Astrocyte of the hippocampus (primary cell): ENCODE measurements around the gene OBSCN.
"Not testable (repeated sequence)": the region's sequence is repeated elsewhere in the genome, so short reads cannot be mapped to it uniquely, and the experiment has no call there.

Experiments
- DNase-seq: peaks from one replicate; pipeline ENCODE4 v3.0.0; 2011; ENCODE audit warnings: low read depth, low spot score

Gene OBSCN

DNA sequence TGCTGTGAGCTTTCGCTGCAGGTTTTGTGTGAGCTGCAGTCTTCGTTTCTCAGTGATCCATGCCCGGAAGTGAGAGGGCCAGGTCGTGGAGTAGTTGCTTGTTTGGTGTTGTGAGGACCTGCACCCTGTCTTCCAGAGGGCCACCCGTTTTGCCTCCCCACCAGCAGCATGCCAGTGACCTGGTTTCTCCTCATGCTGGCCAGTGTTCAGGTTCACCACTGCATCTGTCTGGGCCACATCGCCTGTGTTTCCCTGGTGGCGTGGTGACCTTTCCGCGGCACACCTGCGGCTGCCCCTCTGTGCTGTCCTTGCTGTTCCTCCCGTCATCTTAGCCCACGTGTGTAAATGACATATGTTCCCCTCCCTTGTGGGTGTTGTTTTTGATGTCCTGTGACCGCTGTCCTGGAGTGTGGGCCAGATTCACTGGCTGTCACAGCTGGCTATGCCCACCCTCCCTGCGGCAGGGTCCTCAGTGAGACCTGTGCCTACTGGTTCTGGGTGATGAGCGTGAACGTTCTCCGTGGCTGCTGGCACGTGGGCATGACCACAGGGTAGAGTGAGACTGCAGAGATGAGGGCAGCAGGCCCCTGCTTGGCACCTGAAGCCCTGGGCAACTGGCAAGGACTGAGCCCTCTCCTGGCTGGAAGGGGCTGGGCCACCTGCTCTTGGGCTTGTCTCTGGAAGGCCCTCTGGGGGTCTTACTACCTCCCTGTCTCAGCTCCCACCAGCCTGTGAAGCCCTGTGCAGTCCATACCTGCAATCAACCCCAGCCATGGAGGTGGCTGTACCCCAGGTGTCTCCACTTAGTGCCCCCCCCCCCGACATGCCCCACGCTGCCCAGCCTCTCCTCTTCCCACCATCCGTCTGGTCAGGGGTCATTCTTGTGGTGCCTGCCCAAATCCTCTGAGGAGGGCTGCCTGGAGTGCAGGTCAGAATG is 35.0 kb upstream of the OBSCN start:
- no peak for DNase-seq

DNA sequence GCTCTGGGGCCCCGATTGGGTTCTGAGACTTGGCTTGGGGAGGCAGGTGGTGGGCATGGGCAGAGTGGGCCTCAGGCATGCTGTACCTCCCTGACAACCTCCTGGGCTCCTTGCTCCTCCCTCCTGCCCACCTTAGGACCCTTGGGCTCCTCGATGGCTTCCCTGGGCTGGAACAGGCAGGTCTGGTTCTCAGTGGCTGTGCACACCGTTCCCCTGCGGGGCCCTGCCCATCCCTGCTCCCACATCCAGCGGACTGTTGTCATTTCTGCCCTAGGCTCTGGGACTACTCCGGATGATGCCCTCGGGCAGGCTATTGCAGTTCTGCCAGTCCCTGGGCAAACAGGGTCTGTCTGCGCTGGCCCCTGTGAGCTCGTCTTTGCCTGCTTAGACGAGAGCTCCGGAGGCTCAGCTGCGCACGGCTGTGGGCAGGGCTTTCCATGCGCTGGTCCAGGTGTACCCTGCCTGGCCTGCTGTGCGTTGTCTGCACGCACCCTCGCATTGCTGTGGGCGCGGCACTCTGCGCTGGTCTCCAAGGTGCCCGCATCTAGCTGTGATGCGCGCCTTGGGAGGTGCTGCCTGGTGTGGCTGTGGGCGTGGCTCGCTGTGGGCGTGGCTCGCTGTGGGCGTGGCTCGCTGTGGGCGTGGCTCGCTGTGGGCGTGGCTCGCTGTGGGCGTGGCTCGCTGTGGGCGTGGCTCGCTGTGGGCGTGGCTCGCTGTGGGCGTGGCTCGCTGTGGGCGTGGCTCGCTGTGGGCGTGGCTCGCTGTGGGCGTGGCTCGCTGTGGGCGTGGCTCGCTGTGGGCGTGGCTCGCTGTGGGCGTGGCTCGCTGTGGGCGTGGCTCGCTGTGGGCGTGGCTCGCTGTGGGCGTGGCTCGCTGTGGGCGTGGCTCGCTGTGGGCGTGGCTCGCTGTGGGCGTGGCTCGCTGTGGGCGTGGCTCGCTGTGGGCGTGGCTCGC is 34.0 kb upstream of the OBSCN start:
- DNase-seq: not testable (repeated sequence)

DNA sequence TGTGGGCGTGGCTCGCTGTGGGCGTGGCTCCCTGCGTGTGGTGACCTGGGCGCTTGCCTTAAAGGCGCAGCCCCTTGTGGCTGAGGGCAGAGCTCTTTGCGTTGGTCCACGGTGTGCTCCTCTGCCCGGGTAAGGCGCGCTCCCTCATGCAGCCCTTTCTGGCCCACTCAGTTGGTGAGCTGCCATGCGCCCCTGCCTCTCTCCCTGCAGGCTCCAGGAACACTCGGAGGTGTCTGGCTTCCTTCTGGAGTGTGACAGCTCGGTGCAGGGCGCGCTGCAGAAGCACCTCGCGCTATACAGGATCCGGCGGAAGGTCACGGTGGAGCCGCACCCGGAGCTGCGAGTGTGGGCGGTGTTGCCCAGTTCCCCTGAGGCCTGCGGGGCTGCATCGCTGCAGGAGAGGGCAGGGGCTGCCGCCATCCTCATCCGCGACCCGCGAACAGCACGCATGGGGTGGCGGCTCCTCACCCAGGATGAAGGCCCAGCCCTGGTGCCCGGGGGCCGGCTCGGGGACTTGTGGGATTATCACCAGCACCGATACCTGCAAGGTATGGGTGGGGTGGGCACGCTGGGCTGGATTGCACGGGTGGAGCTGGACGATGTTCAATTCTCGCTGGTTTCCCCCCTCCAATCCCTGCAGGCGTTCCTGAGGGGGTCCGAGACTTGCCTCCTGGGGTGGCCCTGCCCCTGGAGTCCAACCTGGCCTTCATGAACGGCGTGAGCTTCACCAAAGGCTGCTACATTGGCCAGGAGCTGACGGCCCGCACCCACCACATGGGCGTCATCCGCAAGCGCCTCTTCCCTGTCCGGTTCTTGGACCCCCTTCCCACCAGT is 33.1 kb upstream of the OBSCN start:
- DNase-seq: no peak

DNA sequence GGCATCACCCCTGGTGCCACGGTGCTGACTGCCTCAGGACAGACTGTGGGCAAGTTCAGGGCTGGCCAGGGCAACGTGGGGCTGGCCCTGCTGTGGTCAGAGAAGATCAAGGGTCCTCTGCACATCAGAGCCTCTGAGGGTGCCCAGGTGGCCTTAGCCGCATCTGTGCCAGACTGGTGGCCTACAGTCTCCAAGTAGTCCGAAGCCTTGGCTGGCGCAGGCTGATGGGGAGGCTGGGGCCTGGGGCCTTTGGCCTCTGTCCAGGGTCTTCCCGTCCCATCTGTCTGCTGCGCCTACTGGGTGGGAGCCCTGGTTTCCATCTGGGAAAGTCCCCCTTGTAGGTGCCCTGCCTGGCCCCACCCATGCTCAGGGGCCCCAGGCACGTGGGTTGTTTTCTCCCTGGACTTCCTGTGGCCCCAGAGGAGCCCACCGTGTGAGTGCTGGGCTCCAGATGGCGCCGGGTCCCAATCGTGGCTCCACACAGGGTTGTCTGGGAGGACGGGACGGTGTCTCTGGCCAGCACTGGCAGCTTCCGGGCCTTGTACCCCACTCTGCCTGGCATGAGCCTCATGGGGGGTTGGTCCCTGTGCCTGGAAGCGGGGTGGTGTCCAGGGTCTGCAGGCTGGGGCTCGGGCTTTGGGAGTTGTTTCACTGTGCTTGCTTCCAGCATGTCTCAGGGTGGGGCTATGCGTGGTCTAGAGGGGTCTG is 32.4 kb upstream of the OBSCN start:
- DNase-seq: no peak

DNA sequence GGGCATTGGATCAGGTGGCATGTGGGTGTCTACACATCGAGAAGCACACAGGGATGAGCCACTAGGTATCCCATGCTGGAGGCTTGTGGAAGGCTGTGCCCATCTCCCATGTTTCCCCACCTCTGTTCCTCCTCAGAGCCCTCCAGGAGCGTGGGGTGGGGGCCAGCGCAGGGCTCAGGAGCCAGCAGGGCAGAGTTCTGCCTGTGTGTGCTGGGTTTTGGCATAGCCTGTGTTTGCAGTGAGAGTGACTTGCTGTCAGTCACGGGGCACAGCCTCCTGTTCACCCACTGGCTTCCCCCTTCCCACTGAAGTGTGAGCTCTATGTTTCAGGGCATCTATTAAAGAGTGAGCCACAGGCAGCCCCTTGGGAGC is 31.8 kb upstream of the OBSCN start:
- no peak for DNase-seq

DNA sequence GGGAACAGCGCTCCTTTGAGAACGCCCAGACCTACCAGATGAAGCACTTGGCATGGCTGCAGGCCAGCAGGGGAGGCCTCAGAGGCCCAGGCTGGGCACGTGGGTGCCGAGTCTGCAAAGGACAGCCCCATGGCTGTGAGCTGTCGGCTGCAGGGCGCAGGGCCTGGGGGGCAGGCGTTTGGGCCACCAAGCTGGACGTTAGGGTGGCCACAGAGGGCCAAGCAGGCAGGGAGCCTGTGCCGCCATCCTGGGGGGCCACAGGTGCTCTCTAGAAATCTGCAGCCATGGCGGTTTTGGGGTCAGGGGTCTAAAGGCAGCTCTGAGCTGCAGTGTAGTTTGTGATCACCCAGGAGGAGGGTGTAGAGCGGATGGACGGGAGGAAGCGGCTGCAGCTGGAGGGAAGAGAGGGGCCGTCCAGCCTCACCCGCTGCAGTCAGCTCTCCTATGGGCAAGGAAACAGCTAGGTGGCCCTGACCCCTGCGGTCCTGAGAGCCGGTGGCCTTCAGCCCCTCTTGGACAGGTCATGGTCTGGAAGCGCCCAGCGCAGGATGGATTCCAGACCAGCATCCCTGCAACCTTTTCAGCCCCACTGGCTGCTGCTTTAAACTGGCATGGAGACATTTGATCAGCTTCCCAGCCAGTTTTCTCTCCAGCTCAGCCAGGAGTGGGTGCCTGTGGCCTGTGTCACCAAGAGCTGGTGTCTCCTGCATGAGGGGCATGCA is 31.2 kb upstream of the OBSCN start:
- DNase-seq: no peak

DNA sequence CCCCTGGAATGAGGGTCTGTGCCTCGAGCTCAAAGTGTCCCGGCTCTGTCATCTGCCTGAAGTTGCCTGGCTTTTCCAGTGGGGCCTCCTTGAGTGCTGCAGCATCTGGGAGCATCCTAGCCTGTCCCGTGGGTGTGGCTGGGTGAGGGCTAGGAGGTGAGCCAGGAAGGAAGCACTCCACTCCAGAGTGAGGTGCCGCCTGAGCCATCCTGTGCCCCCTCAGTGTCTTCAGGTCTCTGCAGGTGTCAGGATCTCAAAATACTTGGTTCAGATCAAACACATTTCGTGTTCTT is 30.7 kb upstream of the OBSCN start:
- no peak for DNase-seq

DNA sequence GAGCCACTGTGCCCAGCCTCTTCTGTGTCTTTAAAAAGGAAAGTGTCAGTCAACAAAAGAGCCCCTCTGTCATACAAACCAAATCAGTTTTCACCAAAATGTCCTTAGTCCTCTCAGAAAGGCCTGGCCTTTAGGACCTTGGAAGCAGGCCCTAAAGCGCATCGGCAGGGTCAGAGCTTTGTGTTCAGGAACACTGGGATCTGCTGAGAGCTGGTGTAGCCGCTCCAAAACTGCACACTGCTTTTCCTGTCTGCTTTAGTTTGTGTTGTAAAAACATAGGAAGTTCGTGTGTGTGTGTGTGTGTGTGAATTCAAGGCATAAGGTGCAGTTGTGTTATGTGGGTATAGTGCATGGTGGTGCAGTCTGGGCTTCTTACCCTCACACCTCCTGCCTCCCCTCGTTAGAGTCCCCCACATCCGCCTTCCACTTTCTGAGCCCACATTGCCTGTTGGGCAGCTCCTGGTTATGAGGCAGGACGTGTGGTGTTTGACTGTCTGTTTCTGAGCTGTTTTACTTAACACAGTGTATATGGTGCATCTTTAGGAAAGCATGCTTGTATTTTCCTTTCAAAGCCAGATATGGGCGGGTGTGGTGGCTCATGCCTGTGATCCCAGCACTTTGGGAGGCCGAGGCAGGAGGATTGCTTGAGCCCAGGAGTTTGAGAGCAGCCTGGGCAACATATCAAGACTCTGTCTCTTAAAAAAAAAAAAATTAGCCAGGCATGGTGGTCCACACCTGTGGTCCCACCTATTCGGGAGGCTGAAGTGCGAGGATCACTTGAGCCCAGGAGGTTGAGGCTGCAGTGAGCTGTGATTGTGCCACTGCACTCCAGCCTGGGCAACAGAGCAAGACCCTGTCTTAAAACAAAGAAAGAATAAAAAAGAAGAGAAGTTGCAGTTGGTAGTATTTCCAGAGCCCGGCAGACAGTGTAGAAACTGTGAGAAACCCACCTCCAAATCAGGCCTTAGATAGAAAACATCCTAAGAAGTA is 29.8 kb upstream of the OBSCN start:
- DNase-seq: no peak

DNA sequence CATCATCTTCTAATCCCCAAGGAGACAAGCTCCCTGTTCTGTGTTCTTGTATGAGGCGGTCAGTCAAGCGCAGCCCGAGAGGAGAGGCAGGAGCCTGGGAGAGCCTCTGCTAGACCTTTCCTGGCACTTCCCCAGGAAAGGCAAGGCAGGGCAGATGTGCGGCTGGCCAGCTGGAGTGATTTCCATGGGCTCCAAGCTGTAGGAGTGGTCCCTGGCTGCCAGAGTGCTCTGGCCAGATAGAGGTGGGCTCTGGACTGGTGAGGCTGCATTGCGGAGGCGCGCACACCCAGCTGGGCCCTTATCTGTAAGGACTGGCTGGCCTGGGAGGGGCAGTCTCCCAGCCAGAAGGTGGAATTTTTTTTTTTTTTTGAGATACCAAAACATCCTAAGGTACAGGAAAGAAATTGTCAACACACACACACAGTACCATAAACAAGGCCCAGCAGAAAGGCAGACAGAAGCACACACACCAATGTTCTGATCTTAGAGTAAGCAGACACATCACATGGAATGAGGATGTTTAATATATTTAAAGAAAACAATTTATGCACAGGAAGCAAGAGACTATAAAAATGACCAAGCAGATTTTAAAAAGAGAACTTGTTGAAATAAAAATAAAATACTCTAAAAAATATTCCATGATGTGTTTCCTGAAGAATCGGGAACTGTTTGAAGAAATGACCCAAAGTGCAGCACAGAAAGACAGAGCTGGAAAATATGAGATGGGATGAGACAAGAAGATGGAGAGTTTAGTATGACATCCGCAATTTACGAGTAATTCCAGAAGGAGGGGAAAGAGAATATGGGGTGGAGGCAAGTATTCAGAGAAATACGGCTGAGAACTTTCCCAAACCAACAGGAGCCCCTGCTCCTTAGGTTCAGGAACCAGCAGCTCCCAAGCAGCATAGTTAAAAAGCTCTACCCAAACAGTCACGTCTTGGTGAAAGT is 28.8 kb upstream of the OBSCN start:
- DNase-seq: no peak

DNA sequence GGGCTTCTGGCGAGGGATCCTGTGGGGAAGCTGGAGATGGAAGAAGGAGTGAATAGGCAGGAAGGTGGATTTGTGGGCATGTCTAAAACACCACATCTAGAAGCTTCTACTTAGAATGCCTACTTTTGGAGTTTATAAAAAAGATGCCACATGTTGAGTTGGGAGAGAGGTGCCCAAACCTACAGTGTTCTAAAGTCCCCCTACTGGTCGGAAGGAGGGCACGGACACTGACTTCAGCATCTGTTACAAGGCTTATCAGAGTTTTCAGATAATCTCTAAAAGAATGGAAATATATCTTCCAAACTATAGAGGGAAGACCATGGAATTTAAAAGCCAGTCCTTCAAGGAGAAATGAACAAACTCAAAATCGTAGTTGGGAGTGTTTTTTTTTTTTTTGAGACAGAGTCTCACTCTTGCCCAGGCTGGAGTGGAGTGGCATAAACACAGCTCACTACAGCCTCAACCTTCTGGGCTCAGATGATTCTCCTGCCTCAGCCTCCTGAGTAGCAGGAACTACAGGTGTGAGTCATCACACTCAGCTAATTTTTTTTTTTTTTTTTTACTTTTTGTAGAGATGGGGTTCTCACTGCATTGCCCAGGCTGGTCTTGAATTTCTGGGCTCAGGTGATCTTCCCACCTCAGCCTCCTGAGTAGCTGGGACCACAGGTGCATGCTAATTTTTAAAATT is 27.4 kb upstream of the OBSCN start:
- DNase-seq: no peak

DNA sequence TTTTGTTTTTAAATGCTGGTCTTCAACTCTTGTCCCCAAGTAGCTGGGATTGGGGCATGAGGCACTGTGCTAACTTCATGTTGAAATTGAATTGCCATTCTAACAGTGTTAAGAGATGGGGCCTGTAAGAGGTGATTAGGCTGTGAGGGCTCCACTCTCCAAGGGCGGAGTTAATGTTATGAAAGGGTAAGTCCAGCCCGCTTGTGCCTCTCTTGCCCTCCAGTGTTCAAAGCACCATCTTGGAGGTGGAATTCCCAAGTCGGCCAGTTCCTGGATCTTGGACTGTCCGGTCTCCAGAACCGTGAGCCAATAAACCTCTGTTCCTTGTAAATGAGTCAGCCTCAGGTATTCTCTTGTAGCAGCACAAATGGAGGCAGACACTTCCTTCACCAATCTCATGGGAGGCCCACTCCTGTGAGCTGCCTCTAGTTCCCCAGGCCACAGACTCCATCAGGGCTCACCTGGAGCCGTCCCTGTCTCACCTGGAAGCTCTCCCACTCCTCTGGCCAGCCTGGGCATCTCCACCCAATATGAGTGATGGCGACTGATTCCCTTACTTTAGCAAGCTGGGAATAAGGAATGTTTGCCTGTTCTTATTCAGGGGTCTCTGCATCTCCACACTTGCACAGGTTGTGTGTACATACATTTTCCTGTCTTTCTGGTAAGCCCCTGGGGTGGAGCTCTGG is 26.7 kb upstream of the OBSCN start:
- DNase-seq: no peak

DNA sequence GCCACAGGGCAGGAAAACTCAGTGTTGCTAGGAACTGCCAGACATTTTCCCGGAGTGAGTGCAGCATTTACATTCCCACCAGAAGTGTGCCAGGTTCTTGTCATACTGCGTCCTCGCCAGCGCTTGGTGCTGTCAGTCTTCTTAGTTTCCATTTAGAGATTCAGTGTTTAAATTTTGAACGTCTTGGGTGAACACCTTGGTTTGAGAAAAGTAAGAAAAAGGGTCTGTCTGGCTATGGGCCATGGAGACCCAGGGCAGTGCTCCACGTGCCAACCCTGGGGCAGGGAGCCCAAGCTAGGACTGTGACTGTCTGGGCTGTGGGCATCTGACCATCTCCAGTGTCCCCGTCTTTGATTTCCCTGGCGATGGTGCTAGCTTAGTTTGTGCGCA is 26.2 kb upstream of the OBSCN start:
- no peak for DNase-seq

DNA sequence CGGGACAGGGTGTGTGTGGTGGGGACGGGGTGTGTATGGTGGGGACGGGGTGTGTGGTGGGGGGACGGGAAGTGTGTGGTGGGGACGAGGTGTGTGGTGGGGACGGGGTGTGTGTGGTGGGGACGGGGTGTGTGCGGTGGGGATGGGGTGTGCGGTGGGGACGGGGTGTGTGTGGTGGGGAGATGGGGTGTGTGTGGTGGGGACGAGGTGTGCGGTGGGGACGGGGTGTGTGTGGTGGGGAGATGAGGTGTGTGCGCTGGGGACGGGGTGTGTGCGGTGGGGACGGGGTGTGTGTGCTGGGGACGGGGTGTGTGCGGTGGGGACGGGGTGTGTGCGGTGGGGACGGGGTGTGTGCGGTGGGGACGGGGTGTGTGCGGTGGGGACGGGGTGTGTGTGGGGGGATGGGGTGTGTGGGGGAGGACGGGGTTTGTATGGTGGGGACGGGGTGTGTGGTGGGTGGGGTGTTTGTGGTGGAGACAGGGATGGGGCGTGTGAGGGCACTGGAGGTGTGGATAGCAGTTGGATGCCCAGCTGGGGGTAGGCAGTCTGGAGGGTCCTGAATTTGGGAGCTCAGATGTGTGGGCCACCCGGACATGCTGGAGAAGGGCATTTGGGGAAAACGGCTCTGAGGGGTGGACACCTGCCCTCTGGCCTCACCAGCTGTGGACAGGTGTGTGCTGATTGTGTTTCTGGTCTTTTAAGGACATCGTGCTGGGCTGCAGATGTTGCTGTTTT is 25.4 kb upstream of the OBSCN start:
- no peak for DNase-seq

DNA sequence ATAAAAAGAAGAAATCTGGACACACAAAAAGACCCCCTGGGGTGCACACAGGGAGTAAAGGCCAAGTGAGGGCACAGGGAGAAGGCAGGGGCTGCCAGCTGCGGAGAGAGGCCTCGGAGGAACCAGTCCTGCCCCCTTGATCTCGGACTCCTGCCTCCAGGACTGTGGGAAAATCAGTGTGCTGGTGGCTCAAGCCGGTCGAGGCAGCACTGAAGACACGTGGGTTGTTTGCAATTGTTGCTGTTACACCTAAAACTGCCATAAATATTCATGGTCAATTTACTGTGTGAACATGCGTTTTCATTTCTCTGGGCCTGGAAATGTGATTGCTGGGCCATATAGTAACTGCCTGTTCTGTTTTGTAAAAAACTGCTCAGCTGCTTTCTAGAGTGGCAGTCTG is 23.7 kb upstream of the OBSCN start:
- no peak for DNase-seq

DNA sequence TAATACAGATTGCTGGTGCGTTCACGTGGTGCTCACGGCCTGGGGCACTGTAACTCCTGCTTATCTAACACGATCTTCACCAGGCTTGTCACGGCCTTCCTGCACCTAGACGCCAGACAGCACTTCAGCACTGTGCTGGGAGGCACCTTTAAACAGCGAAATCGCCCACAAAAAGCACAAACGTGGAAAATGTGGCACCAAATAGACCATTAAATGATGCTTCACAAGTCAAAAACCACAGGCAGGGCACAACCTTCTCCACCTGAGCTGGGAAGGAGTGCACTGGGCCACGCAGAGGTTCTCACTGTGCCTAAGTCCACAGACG is 22.2 kb upstream of the OBSCN start:
- DNase-seq: no peak

DNA sequence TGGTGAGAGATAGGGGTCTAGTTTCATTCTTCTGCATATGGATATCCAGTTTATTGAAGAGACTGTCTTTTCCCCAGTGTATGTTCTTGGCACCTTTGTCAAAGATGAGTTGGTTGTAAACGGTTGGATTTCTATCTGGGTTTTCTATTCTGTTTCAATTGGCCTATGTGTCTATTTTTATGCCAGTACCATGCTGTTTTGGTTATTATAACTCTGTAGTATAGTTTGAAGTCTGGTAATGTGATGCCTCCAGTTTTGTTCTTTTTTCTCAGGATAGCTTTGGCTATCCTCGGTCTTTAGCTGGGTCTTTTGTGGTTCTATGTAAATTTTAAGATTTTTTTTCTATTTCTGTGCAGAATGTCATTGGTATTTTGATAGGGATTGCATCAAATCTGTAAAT is 19.6 kb upstream of the OBSCN start:
- not testable (repeated sequence) for DNase-seq

DNA sequence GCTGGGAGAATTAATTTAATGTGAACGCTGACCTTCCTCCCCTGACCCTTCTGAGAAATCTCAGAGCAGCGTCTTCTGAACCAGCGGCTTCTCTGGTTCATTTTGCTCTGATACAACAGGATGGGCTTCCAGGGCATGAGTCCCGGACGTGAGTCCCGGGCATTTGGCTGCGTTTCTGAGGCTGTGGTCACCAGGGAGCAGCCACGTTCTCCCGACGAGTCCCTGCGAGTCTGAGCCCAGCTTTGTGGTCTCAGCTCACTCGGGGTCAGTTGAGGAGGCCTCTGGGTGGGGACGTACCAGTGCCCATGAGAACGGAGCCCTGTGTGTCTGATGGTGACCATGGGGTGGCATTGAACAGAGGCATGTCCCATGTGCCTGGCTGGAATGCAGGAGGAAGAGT is 17.7 kb upstream of the OBSCN start:
- no peak for DNase-seq
